Activated naive CD4-positive, alpha-beta T cell treated with anti-CD3 and anti-CD28 coated beads, Interleukin-2, amount 10 ng/mL, durations not matched to agents 7 days and 5 days (primary cell): ENCODE results near the gene CELF5.
"Not testable (repeated sequence)": the region's sequence is repeated elsewhere in the genome, so short reads cannot be mapped to it uniquely, and the experiment has no call there.

Experiments used
- CTCF ChIA-PET: fragments of 350-600 bp; sonication (Branson Sonifier 250); formaldehyde crosslinking; loops from one replicate; lab custom pipeline; 2021; ENCODE audit warnings: antibody characterized with exemption; lab: Charles Lee
- DNase-seq: peaks from one replicate; pipeline ENCODE4 v3.0.0-alpha.2; 2020
- H3K27ac Mint-ChIP-seq: one replicate; pipeline ENCODE4 v1.8.0; 2021; ENCODE audit warnings: mild to moderate bottlenecking, moderate library complexity, mixed read lengths
- H3K27me3 Mint-ChIP-seq: one replicate; pipeline ENCODE4 v1.8.0; 2021; ENCODE audit warnings: mild to moderate bottlenecking, mixed read lengths
- H3K36me3 Mint-ChIP-seq: one replicate; pipeline ENCODE4 v1.8.0; 2021; ENCODE audit warnings: mixed read lengths
- H3K4me1 Mint-ChIP-seq: one replicate; pipeline ENCODE4 v1.8.0; 2021; ENCODE audit warnings: mixed read lengths
- H3K4me3 Mint-ChIP-seq: one replicate; pipeline ENCODE4 v1.8.0; 2021; ENCODE audit warnings: mild to moderate bottlenecking, moderate library complexity, mixed read lengths
- H3K9me3 Mint-ChIP-seq: one replicate; pipeline ENCODE4 v1.8.0; 2021; ENCODE audit warnings: mixed read lengths

The CELF5 gene

GRCh38 chr19:3336680-3337523, 112.4 kb downstream of the CELF5 start:
- H3K4me3 Mint-ChIP-seq: no peak overlapping the region
- no peak overlapping the region for H3K27ac Mint-ChIP-seq
- no peaks in the 10 kb centered on the region for H3K36me3 Mint-ChIP-seq
- H3K9me3 Mint-ChIP-seq: peaks cover 5% of the 10 kb centered on the region
- H3K4me1 Mint-ChIP-seq: peaks cover 9% of the 10 kb centered on the region
- CTCF ChIA-PET: interaction anchor here (1.3 kb wide), 1 partner anchor 135 kb away, joined by 3 read pairs; no protein-coding TSS in a partner anchor
- DNase-seq: no peak
- peaks cover 8% of the 10 kb centered on the region for H3K27me3 Mint-ChIP-seq

- peak; percentile 69 for DNase-seq
- CTCF ChIA-PET: interaction anchor here (1.0 kb wide), 1 partner anchor 87 kb away, joined by 3 read pairs; no protein-coding TSS in a partner anchor
- Mint-ChIP-seq H3K36me3 (no peaks in the 10 kb centered on the region), H3K9me3 (no peaks in the 10 kb centered on the region), H3K27ac (peak overlapping the region; percentile 42), H3K4me1 (peaks cover 9% of the 10 kb centered on the region), H3K27me3 (peaks cover 8% of the 10 kb centered on the region), H3K4me3 (no peak overlapping the region)
Observed at GRCh38 chr19:3338541-3339181, 114.2 kb downstream of the CELF5 start.

GRCh38 chr19:3340340-3340739, 115.9 kb downstream of the CELF5 start:
- peaks cover 11% of the 10 kb centered on the region for H3K4me1 Mint-ChIP-seq
- H3K27me3 Mint-ChIP-seq: peaks cover 3% of the 10 kb centered on the region
- no peak overlapping the region for H3K27ac Mint-ChIP-seq
- H3K9me3 Mint-ChIP-seq: no peaks in the 10 kb centered on the region
- H3K36me3 Mint-ChIP-seq: no peaks in the 10 kb centered on the region
- CTCF ChIA-PET: interaction anchor here (1.2 kb wide), 1 partner anchor 89 kb away, joined by 3 read pairs; no protein-coding TSS in a partner anchor
- no peak overlapping the region for H3K4me3 Mint-ChIP-seq
- no peak for DNase-seq

GRCh38 chr19:3342246-3342645, 117.8 kb downstream of the CELF5 start:
- Mint-ChIP-seq H3K4me3 (no peak overlapping the region), H3K4me1 (peaks cover 11% of the 10 kb centered on the region), H3K36me3 (no peaks in the 10 kb centered on the region), H3K9me3 (no peaks in the 10 kb centered on the region), H3K27me3 (peaks cover 3% of the 10 kb centered on the region), H3K27ac (no peak overlapping the region)
- CTCF ChIA-PET: interaction anchor here (1.0 to 1.2 kb wide), 2 partner anchors 16 to 87 kb away, joined by 3 to 6 read pairs; no protein-coding TSS in a partner anchor
- no peak for DNase-seq

GRCh38 chr19:3342962-3343361, 118.5 kb downstream of the CELF5 start:
- H3K27ac Mint-ChIP-seq, H3K36me3 Mint-ChIP-seq, H3K27me3 Mint-ChIP-seq, DNase-seq, H3K4me3 Mint-ChIP-seq, H3K4me1 Mint-ChIP-seq, H3K9me3 Mint-ChIP-seq: not testable (repeated sequence)
- CTCF ChIA-PET: interaction anchor here (1.0 to 1.2 kb wide), 2 partner anchors 17 to 87 kb away, joined by 3 to 6 read pairs; no protein-coding TSS in a partner anchor

- H3K27me3 Mint-ChIP-seq: peaks cover 3% of the 10 kb centered on the region
- peak; percentile 51 for DNase-seq
- H3K4me1 Mint-ChIP-seq: peaks cover 2% of the 10 kb centered on the region
- H3K4me3 Mint-ChIP-seq: no peak overlapping the region
- H3K27ac Mint-ChIP-seq: no peak overlapping the region
- H3K9me3 Mint-ChIP-seq: no peaks in the 10 kb centered on the region
- CTCF ChIA-PET: interaction anchor here (1.2 kb wide), 1 partner anchor 86 kb away, joined by 6 read pairs; no protein-coding TSS in a partner anchor
- no peaks in the 10 kb centered on the region for H3K36me3 Mint-ChIP-seq
Observed at GRCh38 chr19:3343619-3344502, 119.4 kb downstream of the CELF5 start.

- CTCF ChIA-PET: no interaction called here
- H3K27ac Mint-ChIP-seq: no peak overlapping the region
- H3K27me3 Mint-ChIP-seq: peaks cover 3% of the 10 kb centered on the region
- DNase-seq: no peak
- no peak overlapping the region for H3K4me3 Mint-ChIP-seq
- H3K9me3 Mint-ChIP-seq: no peaks in the 10 kb centered on the region
- no peaks in the 10 kb centered on the region for H3K36me3 Mint-ChIP-seq
- H3K4me1 Mint-ChIP-seq: peaks cover 2% of the 10 kb centered on the region
Observed at GRCh38 chr19:3344608-3345598, 120.4 kb downstream of the CELF5 start.

GRCh38 chr19:3345850-3346460, 121.5 kb downstream of the CELF5 start:
- Mint-ChIP-seq H3K27ac (no peak overlapping the region), H3K27me3 (no peaks in the 10 kb centered on the region), H3K4me1 (peaks cover 2% of the 10 kb centered on the region), H3K9me3 (no peaks in the 10 kb centered on the region), H3K4me3 (no peak overlapping the region), H3K36me3 (no peaks in the 10 kb centered on the region)
- CTCF ChIA-PET: no interaction called here
- DNase-seq: no peak
